ENCODE data around the gene PROZ.

The PROZ gene

GRCh38 chr13:113149711-113150549 lies 8.5 kb upstream of the PROZ start:
- no peak for DNase-seq (ENCODE audit: low read depth)
- no peak for TF ChIP-seq CTCF (conservative IDR thresholded peaks at IDR 0.05; ENCODE audit: low read depth, low read length)
- H3K4me3 ChIP-seq (ENCODE audit: low read depth, low read length) = no peak overlapping the region

DNA sequence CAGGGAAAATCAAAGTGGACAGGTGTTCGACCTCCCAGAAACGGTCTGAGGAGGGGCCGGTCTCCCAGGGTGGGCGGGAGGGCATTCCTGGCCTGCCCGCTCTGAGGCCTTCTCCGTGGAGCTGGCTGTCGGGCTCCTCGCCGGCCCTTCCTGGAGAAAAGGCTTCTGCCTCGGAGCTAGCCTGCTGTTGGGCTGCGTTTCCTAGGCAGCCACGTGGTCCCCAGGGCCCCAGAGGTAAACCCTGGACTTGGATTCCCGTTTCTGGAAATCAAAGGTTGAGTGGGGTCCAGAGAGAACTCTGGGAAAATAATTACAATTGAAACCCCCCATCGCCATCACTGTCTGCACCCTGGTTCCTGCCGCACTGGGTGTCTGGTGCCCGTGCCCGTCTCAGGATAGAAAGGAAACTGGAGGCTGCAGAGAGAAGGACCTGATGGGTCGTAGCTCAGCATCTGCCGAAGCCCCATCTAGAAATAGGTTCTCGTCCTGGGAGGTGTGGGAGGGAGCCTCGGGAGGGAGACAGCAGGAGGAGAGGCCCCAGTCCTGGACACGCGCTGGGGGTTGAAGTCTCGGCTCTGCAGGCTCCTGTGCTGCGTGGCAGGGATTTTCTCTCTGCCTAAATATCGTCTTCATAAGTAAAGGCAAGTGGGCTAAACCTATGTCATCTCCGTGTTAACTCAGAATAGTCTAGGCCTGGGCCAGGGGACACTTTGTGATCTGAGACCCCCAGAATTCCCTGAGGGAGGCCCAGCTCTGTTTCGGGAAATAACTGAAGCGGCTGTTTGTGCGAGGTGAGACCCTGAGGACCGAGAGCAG lies 7.7 kb upstream of the PROZ start:
- no peak for TF ChIP-seq CTCF (conservative IDR thresholded peaks at IDR 0.05; ENCODE audit: low read depth, low read length)

DNA sequence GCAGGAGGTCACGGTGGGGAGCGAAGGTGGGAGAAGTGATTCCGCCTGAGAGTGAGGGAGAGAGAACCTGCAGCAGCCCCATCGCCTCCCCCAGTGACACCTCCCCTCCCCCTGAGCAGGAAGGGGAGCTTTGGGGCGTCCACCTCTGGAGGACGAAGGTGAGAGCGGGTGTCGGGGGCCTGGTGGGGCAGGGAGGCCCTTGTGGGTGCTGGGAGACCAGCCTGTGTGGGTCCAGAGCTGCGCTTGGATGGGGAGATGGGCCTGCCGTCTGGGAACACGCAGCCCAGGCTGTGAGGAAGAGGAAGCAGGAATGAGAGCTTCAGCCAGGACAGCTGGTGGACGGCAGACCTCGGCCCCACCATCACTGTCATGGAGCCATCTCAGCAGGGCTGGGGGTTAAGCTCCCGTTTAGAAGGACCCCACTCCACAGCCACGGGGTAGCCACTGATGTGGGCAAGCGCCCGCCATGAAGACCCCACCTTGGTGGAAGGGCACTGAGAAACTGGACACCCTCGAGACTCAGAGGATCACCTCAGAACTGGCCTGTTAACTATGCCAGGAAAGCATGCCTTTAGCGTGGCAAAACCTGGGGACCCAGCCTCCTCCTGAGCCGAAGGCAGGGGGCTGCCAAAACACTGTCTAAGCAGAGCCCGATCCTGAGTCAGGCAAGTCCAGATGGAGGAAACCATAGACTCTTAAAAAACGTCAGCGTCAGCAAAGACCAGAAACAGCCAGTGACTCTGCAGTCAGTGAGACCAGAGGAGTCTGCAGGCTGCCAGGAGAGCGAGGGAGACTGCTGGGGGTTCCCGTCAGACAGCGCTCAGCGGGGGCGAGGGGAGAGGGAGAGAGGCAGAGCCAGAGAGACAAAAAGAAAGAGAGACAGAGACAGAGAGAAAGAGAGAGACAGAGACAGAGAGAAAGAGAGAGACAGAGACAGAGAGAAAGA lies 6.4 kb upstream of the PROZ start:
- TF ChIP-seq CTCF (conservative IDR thresholded peaks at IDR 0.05; ENCODE audit: low read depth, low read length) = no peak
- DNase-seq (ENCODE audit: low read depth) = peak; percentile 81
- H3K4me3 ChIP-seq (ENCODE audit: low read depth, low read length) = peak overlapping the region; percentile 58

More for the DNA sequence above, 7.7 kb upstream of the PROZ start:
- H3K4me3 ChIP-seq (ENCODE audit: low read depth, low read length) = no peak overlapping the region
- DNase-seq (ENCODE audit: low read depth) = no peak

- H3K4me3 ChIP-seq (ENCODE audit: low read depth, low read length) = peak overlapping the region; percentile 58
- no peak for DNase-seq (ENCODE audit: low read depth)
- no peak for TF ChIP-seq CTCF (conservative IDR thresholded peaks at IDR 0.05; ENCODE audit: low read depth, low read length)
Observed at GRCh38 chr13:113152691-113152983, 5.8 kb upstream of the PROZ start.

GRCh38 chr13:113152984-113153809 lies 5.3 kb upstream of the PROZ start:
- peak; percentile 67 for DNase-seq (ENCODE audit: low read depth)
- TF ChIP-seq CTCF (conservative IDR thresholded peaks at IDR 0.05; ENCODE audit: low read depth, low read length) = no peak
- H3K4me3 ChIP-seq (ENCODE audit: low read depth, low read length) = peak overlapping the region; percentile 58
